GM18507 (cell line): Measurements from ENCODE around the gene ZNF385B.

Experiments used
- DNase-seq: peaks from one replicate; pipeline ENCODE4 v3.0.0; 2011; ENCODE audit warnings: low read depth; ENCODE audit not compliant: insufficient read length; ENCODE audit errors: extremely low spot score
- FAIRE-seq: peaks from 2 replicates; lab custom pipeline; 2011; peaks lifted over from hg19 to GRCh38; lab: Jason Lieb, UNC

The ZNF385B gene

DNA sequence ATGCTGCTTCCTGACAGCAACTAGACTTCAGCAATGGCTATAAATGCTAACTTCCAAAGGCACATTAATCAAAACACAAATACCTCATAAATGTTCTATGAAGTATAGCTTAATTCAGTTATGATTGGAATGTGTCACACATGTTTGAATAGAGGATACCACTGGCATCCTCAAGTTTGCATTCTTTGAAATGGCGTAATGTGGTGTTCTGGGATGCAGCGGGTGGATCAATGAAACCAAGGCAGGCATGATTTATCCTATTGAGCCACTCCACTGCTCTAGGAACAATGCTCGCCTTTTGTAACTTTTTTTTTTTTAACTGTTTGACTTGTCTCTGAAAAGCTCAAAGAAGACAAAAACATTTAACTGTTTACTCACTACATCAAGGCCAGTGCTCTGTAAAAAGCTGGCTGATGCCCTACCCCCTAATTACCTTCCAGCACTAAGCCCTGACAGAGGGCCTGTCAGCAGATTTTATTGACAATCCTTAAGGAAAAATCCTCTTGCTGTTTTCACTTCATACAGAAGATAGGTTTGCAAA, 318.0 kb downstream of the ZNF385B start:
- DNase-seq (no peak), FAIRE-seq (no peak)

DNA sequence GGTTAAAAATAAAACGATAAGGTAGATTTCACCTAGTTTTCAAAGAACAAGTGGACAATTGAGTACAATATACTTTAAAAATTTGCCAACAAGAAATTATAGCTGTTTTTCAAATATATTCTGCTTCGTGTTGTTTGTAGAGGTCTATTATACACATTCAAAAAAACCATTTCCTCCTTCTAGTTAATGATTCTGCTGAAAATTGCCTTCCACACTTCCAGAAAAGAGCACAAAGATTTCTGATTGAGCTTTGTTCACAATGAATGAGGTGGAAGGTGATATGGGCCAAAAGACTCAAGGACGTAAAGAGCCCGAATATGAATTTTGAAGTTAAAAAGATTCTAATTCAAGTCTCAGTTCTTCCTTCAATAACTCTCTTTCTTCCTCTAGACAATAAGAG, 319.8 kb downstream of the ZNF385B start:
- no peak for DNase-seq
- no peak for FAIRE-seq

DNA sequence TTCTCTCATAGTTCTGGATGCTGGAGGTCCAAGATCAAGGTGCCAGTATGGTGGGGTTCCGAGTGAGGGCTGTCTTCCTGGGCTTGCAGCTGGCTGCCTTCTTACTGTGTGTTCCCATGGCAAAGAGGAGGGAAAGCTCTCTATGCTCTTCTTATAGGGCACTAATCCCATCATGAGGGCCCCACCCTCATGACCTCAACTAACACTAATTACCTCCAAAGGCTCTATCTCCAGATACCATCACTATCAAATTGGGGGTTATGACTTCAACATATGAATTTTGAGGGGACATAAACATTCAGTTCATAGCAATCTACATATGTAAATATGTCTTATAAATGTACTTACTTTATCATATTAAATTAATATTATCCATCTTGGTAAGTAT, 322.3 kb downstream of the ZNF385B start:
- DNase-seq = no peak
- FAIRE-seq = no peak

DNA sequence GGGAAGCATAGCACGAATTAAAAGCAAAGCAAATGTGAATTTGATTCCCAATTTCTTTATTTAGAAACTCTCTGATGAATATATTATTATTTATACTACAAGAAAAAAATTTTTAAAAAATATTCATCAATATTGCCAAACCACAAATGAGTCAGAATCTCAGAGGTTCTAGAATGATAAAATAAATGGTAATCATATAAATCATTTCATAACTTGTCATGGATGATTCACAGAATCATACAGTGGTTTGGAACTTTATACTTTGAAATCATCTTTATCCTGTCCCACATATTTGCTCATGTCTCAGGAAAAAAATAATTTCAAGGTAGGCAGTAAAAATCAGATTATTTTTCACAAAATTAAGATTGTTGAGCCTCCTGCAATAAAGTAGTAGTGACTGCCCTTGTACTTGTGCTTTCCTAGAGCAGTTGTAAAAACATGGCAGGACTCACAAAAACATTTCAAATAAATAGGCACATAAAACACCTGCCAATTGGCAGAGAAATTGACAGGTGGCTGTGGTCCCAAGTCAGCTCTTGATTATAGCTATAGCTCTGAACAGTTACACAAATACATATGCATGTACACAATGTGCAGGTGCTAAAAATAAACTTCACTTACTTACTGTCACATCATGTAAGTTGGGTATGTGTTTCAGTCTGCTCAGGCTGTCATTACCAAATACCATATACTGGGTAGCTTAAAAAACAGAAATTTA, 322.8 kb downstream of the ZNF385B start:
- DNase-seq = no peak
- no peak for FAIRE-seq

DNA sequence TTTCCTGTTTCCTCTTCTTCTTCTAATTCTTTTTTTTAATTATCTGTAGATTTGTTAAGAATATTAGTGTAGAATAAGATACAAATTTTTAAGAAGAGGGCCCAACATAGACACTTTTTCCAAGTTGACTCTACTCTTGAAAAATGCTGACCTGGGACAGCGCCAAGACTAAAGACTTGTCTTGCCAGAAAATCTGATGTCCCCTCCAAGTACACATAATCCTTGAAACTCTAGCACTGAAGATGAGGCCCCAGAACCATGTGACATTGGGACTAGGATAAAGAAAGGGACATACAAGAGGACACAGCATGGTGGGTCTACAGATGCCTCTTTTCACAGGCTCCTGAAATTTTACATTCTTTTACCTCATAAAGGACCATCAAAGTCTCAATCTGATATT, 325.2 kb downstream of the ZNF385B start:
- no peak for FAIRE-seq
- no peak for DNase-seq

DNA sequence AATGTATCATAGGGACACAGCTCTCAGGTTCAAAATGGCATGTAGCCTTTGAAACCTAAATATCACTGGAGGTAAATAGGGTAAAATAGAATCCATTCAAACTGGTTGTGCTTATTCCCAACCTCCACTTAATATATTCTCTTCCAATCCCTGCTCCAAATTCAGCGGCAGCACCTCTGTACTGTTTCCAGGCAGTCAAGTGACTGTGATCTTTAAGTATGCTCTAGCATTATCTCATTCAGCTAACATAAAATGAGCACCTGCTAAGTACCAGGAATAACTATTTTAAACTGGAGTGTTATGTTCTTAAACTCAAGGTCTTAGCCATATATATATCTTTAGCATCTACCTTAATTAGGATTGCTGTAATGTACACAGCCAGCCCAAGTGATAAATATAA, 327.5 kb downstream of the ZNF385B start:
- no peak for DNase-seq

DNA sequence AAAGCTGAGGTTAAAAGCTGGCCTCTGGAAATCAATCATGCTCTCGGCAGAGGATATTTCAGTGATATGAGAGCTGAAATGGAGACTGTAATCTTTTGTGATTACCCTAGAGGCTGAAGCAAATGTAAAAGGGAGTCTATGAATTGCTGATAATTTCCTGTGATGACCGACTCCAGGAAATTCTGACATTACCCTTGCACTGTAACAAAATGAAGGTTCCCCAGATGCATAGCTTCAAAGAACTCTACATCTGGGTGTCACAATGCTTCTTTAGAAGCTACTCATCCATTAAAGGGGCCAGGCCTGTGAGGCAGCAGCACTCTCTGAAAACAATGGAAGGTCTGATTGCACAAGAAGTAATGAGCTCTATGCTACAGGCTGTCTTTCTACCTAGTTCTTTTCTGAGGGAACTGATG, 328.5 kb downstream of the ZNF385B start:
- no peak for FAIRE-seq
- no peak for DNase-seq

More for the DNA sequence above, 327.5 kb downstream of the ZNF385B start:
- FAIRE-seq = no peak

DNA sequence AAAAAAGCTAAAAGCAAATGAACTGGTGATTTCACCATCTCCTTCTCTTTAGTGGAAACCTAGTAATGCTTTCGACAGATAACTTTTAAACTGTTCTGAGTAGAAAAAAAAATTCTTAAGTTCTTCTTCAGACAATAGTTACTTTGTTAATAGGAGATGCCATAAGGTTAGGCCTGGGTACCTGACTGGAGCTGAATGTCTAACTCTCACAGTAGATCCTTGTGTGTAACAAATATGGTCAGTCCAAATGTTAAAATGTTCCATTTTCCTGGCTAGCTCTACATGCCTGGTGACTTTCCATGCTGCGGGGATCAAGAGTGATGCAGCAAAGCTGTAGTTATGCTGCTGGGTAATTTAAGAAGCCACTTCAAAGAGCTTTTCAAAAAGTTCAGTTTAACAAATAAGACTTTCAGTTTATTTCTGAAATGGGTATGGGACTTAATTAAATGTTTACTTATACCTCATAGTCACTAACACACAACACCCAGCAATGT, 332.8 kb downstream of the ZNF385B start:
- FAIRE-seq = no peak
- DNase-seq = no peak

DNA sequence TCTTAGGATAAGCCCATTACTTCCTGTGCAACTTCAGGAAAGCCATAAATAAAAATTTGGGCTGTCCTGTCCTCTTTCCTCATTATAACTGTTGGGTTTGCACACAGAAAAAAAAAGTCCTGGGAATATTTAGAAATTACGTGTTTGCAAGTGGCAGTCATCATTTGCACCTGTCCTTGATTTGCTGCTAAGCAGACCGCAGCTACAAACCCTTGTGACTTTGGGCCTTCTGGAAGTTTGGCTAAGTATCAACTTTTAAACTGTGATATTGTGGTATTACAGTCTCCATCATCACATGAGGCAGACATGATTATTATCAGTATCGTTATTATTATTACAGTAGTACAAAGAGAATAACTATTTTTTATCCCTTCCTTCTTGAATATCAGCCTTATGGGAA, 336.1 kb downstream of the ZNF385B start:
- no peak for FAIRE-seq
- DNase-seq = no peak

DNA sequence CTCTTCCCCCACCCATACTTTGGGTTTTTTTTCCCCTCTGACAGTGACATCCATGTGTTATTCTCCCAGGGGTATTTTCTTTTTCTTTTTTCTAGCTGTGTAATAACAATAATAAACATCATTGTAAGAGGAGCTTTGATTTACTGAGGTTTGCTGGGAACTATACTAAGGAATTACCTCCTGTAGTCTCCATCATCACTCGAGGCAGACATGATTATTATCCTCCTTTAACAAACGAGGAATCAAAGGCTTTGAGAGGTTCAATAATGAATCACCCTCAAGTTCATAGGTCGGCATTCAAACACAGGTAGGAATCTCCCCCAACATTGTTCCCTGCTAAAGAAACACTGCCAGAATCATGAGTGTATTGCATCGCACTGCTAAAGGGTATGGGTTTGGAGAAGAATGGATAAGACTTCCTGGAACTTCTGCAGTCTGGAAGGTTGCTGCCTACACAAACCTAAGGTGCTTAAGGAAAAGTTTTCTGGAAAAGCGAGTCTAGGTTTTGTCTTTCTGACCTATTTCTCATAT, 336.5 kb downstream of the ZNF385B start:
- no peak for DNase-seq
- FAIRE-seq = no peak

DNA sequence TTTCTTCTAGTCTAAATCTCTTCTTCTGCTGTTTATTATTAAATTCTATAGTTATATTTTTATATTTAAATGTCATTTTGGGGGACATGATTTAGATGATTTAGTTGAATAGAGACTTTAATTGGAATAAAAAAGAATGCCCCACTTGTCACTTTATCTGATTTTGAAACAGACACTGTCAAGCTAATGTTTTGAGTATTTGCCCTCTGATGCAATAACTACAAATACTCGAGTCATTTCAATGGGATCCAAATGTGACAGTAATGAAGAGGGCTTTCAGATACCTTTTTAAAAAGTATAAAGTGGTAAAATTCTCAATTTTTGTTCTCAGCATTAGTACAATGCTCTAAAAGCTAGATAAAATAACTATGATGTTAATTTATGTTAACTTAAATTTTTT, 339.5 kb downstream of the ZNF385B start:
- no peak for DNase-seq
- no peak for FAIRE-seq

DNA sequence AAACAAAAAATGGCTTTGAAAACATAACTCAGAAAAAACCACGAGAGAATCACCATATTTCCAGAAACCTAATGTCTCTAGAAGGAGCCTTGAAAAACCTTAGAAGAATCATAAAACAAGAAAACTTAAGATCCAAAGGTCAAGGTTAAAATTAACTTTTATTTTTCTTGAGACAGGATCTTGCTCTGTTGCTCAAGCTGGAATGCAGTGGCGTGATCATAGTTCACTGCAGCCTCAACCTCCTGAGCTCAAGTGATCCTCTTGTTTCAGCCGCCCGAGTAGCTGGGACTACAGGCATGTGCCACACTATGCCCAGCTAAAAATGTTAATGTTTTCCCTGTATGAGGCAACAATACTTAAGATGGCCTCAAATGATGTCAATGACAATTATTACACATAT, 342.6 kb downstream of the ZNF385B start:
- DNase-seq (no peak), FAIRE-seq (no peak)

DNA sequence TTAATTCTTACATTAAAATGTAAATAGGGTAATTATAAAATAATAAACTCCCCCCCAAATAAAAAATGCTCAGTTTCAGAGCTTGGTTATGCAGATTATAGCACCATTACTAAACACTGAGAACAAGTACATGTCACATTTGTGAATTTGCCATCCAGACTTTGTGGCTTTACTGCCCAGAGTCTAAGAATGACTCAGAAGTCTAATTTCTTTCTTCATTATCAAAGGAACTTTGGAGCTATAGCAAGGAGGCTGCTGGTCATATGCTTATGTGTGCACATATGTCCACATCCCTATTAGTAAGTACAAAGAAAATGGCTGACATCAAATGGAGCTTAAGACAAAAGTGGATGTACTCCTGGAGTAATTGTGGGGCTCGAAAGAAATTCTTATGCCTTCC, 348.2 kb downstream of the ZNF385B start:
- FAIRE-seq = no peak
- DNase-seq = no peak

DNA sequence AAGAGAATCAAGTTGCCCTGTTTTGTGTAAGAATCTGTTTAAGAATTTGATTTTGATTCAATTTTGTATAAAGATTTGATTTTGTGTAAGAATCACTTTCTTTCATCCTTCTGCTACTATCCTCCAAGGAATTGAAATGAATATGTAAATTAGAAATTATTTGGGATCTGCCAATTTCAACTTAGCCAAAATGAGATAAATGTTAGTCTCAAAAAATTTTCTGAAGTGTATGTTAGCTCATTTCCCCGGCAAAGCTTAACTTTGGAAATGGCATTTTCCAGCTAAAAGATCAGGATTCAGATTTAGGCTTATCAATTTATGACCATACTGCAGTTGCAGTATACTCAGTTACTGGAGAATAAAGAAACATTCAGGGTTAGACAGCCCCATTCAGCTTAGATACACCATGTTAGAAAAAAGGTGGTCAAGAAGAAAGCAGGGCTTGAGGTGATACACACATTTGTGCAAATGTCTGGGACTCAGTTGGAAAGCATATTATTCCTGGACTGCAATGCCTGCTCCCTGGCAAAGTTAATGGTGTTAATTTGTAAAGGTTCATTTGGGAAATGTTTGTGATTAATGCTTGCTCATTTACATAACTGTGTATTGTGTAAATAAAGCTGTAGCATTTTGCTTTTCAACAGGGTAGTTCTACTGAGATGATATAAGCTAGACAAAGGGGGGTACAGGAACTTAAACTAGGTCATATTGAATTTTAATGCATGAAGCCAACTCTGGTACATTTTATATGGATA, 349.0 kb downstream of the ZNF385B start:
- no peak for DNase-seq
- no peak for FAIRE-seq

DNA sequence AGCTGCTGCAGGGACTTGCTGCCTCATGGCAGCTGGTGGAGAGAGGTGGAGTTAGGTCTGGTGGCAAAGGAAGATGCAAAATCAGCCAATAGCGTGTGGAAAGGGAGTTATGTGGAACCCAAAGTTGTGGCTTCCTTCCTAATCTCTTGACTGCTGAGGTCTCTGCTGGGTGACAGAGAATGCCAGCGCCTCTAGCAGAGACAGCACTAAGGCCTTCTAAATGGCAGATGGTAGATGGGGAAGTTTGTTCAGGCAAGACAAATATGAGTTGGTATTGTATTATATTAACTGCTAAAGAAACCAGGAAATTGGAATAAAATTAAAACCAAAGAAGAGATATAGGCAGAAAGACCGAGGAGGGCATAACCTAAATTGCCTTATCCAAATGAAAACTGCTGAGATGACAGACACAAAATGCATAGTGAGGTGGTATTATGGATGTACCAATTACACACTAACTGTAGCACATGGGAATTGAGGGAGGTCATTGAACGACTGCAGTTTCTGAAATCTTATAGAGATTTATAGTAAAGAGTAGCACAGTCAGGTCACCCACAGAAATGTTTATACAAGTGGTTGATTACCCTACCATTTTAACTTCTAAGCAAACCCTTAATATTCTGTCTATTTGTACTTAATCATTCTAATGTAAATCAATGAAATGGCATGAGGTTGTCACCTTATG, 350.2 kb downstream of the ZNF385B start:
- no peak for FAIRE-seq
- no peak for DNase-seq

DNA sequence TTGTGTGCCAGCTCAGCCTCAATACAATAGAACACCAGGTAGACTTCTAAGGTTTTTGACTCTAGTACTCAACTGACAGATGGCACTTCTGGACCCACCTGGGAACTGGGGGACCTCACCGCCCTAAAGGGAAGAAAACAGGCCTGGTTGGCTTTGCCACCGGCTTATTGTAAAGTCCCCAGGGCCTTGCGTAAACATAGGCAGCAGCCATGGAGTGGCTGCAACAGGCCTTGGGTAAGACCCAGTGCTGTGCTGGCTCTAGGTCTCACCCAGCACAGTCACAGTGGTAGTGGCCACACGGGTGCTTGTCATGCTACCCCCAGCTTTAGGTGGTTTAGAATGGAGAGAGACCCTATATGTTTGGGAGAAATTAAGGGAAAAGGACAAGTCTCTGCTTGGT, 366.1 kb downstream of the ZNF385B start:
- DNase-seq (no peak), FAIRE-seq (no peak)

DNA sequence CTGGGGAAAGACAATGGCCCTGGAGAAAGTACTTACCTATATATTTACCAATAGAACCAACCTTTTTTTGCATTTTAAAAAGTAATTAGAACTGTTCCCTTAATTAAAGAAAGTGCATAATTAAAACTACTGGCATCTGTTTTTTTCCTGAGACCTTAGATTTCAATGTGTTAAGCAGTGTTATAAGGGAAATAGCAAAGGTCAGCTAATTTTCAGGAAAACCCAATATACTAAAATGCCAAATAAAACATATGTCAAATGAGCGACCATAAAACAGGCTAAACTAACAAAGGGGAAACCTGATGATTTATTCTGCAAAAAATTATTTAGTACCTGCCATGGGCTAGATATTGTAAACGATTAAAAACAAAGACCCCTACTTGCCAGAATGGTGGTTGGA, 372.8 kb downstream of the ZNF385B start:
- DNase-seq = no peak
- FAIRE-seq = no peak

DNA sequence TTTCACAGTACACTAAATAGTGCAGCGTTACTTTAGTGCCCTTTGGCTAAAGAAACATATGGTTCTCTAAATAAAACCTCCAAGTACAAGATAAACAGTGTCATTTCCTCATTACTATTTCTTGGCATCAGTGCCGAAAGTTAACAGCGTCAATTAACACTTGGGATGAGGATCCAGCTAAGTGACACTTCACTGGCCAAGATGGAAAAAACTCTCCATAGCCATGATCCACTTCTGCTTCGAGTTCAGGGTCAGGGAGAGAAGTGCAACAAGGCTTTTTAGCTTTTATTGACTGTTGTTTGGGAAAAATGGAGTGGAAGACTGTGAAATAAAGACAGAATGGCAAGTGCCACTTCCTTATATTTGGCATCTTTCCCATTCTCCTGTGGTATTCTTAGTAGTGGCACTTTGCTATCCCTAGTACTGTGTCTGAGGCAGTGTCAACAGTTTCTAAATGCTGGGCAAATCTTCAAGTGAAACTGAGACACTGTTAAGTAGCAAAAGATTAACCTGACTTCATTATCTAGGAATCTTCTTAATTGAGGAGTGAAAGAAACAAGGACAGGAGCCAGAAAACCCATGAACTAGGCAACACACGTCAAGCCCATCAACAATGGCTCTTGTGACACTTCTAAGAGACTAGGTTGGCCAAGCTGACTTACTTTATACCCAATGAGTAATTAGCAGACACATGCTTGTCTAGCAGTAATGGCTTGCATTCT, 374.2 kb downstream of the ZNF385B start:
- DNase-seq (no peak), FAIRE-seq (no peak)

DNA sequence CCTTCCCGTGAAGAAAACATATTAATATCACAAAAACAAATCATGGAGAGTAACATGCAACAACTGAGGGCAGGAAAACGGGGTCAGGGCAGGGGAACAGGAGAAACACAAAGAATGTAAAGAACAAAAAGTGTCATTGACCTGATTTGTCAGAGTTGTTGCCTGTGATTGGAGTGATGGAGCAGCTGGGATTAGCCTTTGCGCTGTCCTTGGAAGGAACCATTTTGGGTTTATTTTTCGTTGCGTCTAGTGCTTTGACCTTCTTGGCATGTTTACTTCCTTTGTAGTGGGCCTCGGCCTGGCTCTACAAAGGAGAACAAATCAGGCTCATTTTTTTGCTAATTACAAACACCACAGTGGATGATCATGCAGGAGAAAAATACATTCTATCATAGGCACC, 378.3 kb downstream of the ZNF385B start:
- DNase-seq (no peak), FAIRE-seq (no peak)
